Hepatocyte (in vitro differentiated cells): ENCODE data around the gene DCST2. TPM values are rescaled to one million over a fixed set of nuclear protein-coding genes. Genes with fewer than 3 reads are reported as not detected.
A peak's percentile ranks its signal among the peaks of the same experiment; 100 is the strongest.
"Not testable (repeated sequence)": the region's sequence is repeated elsewhere in the genome, so short reads cannot be mapped to it uniquely, and the experiment has no call there.

ENCODE experiments used
- DNase-seq: peaks from one replicate; pipeline ENCODE4 v3.0.0-alpha.2; 2016; ENCODE audit warnings: low spot score
- H2AFZ ChIP-seq: fragments of 200-600 bp; sonication (generic); 2 replicates; pipeline ENCODE4 v1.6.0; 2016; ENCODE audit warnings: antibody characterized with exemption, mild to moderate bottlenecking
- H3K27ac ChIP-seq: fragments of 200-600 bp; sonication (generic); 2 replicates; pipeline ENCODE4 v1.5.1; 2016; ENCODE audit warnings: mild to moderate bottlenecking
- H3K27me3 ChIP-seq: fragments of 200-600 bp; sonication (generic); 2 replicates; pipeline ENCODE4 v1.6.1; 2016
- H3K36me3 ChIP-seq: fragments of 200-600 bp; sonication (generic); replicated peaks from 2 replicates; pipeline ENCODE4 v1.5.1; 2016; ENCODE audit warnings: low read depth; ENCODE audit not compliant: insufficient read depth
- H3K4me1 ChIP-seq: fragments of 200-600 bp; sonication (generic); 2 replicates; pipeline ENCODE4 v1.5.1; 2016; ENCODE audit warnings: mild to moderate bottlenecking, moderate library complexity; ENCODE audit not compliant: insufficient read depth
- H3K4me2 ChIP-seq: fragments of 200-600 bp; sonication (generic); 2 replicates; pipeline ENCODE4 v1.6.0; 2016
- H3K4me3 ChIP-seq: fragments of 200-600 bp; sonication (generic); 2 replicates; pipeline ENCODE4 v1.5.1; 2016; ENCODE audit warnings: mild to moderate bottlenecking
- H3K79me2 ChIP-seq: fragments of 200-600 bp; sonication (generic); 2 replicates; pipeline ENCODE4 v1.6.0; 2017; ENCODE audit warnings: mild to moderate bottlenecking
- H3K9me2 ChIP-seq: fragments of 200-600 bp; sonication (generic); replicated peaks from 2 replicates; pipeline ENCODE4 v1.6.0; 2017; ENCODE audit warnings: mild to moderate bottlenecking; ENCODE audit not compliant: insufficient read depth
- H3K9me3 ChIP-seq: fragments of 200-600 bp; sonication (generic); 2 replicates; pipeline ENCODE4 v1.5.1; 2016; ENCODE audit warnings: low read depth, mild to moderate bottlenecking
- H4K20me1 ChIP-seq: fragments of 200-600 bp; sonication (generic); 2 replicates; pipeline ENCODE4 v1.6.0; 2016; ENCODE audit warnings: mild to moderate bottlenecking; ENCODE audit not compliant: insufficient read depth, poor library complexity, severe bottlenecking
- EZH2 ChIP-seq: fragments of 200-600 bp; sonication (generic); IDR thresholded peaks from 2 replicates; pipeline ENCODE4 v1.6.1; 2016; ENCODE audit warnings: antibody characterized with exemption, mild to moderate bottlenecking, borderline replicate concordance
- EZH2phosphoT487 ChIP-seq: fragments of 200-600 bp; sonication (generic); IDR thresholded peaks from one replicate; pipeline ENCODE4 v1.6.1; 2018; ENCODE audit warnings: antibody characterized with exemption, mild to moderate bottlenecking, low read depth, moderate library complexity; ENCODE audit not compliant: unreplicated experiment, severe bottlenecking
- WGBS: methylation state at CpG from one replicate; pipeline ENCODE4 v1.1.6; 2016; ENCODE audit warnings: low lambda C conversion rate; ENCODE audit errors: missing lambda C conversion rate; 5-methylcytosine and 5-hydroxymethylcytosine counted together
- polyA plus RNA-seq: library from polyadenylated mRNA; unstranded; fragments of >200 nt; fragmentation: Nextera tagmentation; extraction: Ambion mirVana; gene quantifications from 2 replicates; pipeline ENCODE4 v1.2.1, GENCODE V29; 2016
- total RNA-seq: library from RNA; depleted of rRNA; stranded (reverse); fragments of >200 nt; gene quantifications from 2 replicates; pipeline ENCODE4 v1.2.3, GENCODE V29; 2014
- TF ChIP-seq, protein P1 (sequence below): fragments of 200-600 bp; sonication (generic); IDR thresholded peaks from 2 replicates; pipeline ENCODE4 v1.5.1; 2016; ENCODE audit warnings: antibody characterized with exemption, mild to moderate bottlenecking; ENCODE audit not compliant: poor library complexity

DCST2 gene
- total and polyA plus RNA-seq, 2 experiments from 2014 or later, result 0.47 to 1.6 TPM

DNA sequence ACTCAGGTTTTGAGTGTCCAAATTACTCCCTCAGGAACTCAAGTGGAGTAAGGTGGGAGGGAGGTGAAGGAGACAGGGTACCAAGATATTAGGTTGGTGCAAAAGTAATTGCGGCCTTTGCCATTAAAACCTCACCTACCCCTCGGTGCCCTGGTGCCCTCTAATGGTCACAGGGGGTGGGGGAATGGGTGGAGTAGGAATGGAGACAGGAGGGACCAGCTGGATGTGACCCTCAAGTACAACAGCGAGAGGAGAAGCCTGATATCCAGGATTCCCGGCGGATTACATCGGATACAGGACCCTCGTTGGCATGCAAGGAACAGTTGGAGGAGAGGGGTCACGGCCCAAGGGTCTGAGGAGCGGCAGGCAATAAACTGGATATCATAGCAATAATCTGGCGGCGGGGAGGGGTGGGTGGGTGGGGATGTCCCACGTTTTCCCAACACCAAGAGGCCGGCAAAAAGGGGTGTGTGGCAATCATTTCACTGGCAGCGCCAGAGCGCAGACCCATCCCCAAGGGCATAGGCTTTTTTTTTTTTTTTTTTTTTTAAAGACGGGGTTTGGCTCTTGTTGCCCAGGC lies 35.3 kb downstream of the DCST2 start:
- Histone ChIP-seq H3K79me2 (peaks cover 9% of the 10 kb centered on the region), H3K27me3 (no peaks in the 10 kb centered on the region), H3K9me2 (no peaks in the 10 kb centered on the region), H3K9me3 (no peaks in the 10 kb centered on the region), H4K20me1 (no peaks in the 10 kb centered on the region), H3K27ac (no peak overlapping the region), H2AFZ (no peak overlapping the region), H3K4me3 (no peak overlapping the region), H3K4me2 (peak overlapping the region; percentile 92), H3K36me3 (no peaks in the 10 kb centered on the region), H3K4me1 (peaks cover 11% of the 10 kb centered on the region)
- TF ChIP-seq, protein P1, sequence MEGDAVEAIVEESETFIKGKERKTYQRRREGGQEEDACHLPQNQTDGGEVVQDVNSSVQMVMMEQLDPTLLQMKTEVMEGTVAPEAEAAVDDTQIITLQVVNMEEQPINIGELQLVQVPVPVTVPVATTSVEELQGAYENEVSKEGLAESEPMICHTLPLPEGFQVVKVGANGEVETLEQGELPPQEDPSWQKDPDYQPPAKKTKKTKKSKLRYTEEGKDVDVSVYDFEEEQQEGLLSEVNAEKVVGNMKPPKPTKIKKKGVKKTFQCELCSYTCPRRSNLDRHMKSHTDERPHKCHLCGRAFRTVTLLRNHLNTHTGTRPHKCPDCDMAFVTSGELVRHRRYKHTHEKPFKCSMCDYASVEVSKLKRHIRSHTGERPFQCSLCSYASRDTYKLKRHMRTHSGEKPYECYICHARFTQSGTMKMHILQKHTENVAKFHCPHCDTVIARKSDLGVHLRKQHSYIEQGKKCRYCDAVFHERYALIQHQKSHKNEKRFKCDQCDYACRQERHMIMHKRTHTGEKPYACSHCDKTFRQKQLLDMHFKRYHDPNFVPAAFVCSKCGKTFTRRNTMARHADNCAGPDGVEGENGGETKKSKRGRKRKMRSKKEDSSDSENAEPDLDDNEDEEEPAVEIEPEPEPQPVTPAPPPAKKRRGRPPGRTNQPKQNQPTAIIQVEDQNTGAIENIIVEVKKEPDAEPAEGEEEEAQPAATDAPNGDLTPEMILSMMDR, result no peak
- TF ChIP-seq EZH2, result no peak
- TF ChIP-seq EZH2phosphoT487, result no peak
- DNase-seq, result no peak
- 89% methylated on average over 15 of the region's 16 CpGs for WGBS

DNA sequence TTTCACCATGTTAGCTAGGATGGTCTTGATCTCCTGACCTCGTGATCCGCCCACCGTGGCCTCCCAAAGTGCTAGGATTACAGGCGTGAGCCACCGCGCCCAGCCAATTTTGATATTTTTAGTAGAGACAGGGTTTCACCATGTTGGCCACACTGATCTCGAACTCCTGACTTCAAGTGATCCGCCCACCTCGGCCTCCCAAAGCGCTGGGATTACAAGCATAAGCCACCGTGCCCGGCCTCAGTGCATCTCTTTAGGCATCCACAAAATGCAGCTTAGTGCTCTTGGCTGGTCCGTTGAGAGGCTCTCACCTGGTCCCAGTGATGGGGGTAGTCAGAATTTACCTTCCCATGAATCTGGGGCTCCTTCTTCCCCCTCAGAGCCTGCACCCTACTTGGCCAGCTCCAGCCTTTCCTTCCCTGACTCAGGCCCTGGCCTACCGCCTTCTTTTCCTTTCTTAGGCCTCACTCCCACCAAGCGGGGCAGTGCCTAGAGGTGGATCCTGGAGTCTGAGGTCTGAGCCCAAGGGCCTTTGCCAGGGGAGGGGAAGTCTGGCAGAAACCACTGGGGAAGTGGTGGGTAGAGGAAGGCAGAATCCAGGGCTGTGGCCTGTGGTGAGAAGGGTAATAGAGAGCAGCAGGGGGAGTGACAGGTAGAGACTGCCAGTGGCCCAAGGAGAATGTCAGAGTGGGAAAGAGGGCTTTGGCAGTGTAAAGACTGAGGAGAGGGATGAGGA lies 36.4 kb downstream of the DCST2 start:
- TF ChIP-seq, protein P1, result no peak
- TF ChIP-seq EZH2, result no peak
- Histone ChIP-seq H3K4me2 (no peak overlapping the region), H3K4me1 (peaks cover 11% of the 10 kb centered on the region), H3K4me3 (no peak overlapping the region), H3K27ac (no peak overlapping the region), H3K79me2 (peaks cover 3% of the 10 kb centered on the region), H2AFZ (no peak overlapping the region), H3K9me3 (no peaks in the 10 kb centered on the region), H3K9me2 (no peaks in the 10 kb centered on the region), H4K20me1 (no peaks in the 10 kb centered on the region), H3K27me3 (no peaks in the 10 kb centered on the region), H3K36me3 (no peaks in the 10 kb centered on the region)
- DNase-seq, result no peak
- 89% methylated on average over 15 of the region's 15 CpGs for WGBS

DNA sequence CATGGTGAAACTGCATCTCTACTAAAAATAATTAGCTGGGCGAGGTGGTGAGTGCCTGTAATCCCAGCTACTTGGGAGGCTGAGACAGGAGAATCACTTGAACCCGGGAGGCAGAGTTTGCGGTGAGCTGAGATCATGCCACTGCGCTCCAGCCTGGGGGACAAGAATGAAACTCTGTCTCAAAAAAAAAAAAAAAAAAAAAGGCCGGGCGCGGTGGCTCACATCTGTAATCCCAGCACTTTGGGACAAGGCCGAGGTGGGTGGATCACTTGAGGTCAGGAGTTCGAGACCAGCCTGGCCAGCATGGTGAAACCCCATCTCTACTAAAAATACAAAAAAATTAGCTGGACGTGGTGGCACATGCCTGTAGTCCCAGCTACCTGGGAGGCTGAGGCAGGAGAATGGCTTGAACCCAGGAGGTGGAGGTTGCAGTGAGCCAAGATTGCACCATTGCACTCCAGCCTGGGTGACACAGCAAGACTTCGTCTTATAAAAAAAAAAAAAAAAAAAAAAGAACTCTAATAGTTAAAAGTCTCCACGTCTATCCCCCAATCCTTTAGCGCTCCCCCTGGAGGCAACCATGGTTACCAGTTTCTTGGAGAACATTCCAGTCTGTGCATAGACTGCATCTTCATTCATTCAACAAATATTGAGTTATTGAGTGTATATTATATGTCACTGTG lies 38.1 kb downstream of the DCST2 start:
- 63% methylated on average over 10 of the region's 13 CpGs for WGBS
- not testable (repeated sequence) for H3K79me2 ChIP-seq, H3K27me3 ChIP-seq, H2AFZ ChIP-seq, H4K20me1 ChIP-seq, H3K9me2 ChIP-seq, H3K9me3 ChIP-seq, H3K36me3 ChIP-seq, H3K4me2 ChIP-seq, H3K4me3 ChIP-seq, H3K27ac ChIP-seq
- TF ChIP-seq, protein P1, result peak; percentile 30
- H3K4me1 ChIP-seq, result peaks cover 11% of the 10 kb centered on the region
- peak; percentile 75 for DNase-seq
